Stimulated activated CD4-positive, alpha-beta T cell treated with anti-CD3 and anti-CD28 coated beads, Interleukin-2, amount 100 ng/mL, for 48 hours (primary cell): ENCODE data around the gene TENM4.

Experiments
- DNase-seq, 2 donors: peaks; one replicate each; pipeline ENCODE4 v3.0.0-alpha.2; 2020

Gene TENM4

DNA sequence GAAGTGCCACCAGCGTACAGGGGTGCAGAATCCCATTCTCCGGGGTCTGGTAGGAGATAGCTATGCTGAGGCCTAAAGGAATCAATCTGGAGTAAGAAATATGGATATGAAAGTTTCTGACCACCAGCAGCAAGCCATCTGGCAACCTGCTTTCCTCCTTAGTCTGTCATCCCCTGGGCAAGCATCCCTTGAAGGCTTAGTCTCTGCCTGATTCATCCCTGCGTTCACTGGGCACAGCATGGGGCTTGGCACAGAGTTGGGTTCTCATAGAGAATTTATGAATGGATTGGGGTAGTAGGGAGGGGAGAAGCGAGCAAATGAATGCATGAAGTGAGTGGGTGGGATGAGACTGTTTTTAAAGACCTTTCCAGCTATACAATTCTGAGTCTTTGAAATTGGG, 780.4 kb downstream of the TENM4 start:
- DNase-seq: no peak

DNA sequence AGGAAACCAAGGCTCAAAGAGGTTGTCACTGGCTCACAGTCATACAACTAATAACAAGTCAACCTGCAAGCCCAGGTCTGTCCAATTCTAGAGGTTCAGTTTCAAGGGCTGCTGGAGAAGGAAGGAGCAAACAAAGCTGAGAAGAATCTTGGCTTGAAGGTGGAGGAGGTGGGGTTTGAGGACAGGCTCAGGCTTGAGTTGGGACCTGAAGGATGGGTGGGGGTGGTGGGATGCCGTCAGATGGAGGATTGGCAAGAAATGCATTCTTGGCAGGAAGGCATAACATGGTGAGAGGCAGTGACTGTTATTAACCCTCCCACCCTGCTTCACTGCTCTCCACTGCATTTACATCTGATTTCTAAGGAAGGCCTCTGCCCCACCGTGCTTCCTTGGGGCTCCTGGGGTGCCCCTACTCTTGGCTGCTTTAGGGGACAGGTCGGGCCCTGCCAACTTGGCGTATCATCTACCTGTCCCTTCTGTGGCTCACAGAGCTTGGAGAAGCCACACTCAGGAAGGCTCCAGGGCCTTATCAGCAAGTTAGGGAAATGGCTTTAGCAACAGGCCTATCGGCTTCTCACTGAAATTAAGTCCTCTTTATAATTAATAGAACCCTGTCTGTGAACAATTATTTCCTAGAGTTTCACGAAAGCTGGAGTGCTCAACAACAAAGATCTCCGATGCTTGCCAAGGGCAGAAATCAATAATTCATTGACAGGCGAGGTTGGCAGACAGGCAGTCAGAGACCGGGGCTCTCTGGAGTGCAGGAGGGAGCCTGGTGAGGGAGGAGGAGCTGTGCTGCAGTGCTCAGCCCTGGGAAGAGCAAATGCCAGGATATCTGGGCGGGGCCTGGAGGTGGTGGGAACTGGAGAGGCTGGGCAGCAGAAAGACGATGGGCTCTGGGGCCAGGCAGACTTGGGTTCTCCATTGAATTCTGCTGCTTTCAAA, 781.2 kb downstream of the TENM4 start:
- no peak for DNase-seq

DNA sequence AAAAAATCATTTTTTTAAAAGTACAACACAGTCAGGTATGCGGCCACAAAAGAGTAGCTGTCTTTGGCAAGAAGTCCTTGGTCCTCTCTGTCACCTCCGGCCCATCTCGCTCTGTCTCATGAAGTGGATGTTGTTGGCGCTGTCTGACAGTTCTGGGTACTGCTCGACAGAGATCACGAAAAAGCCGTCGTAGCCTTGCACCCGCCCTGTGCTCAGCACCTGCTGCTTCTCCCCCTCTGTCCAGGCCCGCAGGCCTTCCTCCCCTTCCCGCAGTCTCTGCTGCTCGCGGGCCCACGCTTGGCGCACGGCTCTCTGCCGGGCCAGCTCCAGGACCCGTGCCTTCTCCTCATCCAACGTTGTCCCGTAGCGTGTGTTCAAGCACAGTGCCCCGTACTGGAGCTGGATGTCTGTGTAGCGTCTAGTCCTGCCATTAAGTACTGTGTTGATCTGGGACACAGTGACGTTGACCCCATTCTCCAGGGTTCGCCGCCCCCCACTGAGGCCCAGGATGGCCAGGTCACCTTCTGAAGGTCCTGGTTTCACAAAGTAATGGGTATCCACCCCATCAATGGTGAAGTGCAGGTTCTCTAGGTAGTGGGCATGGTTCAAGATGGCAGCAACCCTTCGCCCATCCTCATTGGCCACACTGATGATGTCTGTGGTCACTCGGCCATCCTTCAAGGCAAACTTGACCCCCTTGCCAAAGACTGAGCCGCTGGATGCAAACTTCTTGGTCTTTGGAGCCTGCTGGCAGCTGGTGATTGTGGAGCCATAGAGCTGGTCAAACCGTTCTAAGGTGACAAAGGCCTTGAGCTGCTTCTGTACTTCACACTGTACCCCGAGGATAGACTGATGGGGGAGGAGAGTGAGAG, 782.6 kb downstream of the TENM4 start:
- DNase-seq: no peak

DNA sequence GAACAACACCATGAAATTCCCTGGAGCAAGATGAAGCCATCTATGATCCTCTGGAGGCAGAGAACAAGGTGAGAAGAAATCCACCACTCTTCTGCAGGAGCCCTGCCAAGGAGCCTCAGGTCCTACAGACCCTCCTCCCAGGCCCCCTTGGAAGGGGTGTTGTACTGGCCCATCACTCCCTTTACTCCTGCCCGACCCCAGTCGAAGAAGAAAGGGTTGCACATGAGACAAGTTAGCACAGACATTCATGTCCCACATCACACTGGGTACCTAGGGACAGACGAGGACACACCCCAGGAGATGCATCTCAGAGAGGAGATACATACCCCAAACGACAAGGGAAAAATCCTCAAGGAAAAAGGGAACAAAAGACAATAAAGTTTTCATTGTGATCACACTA, 783.4 kb downstream of the TENM4 start:
- DNase-seq: no peak

DNA sequence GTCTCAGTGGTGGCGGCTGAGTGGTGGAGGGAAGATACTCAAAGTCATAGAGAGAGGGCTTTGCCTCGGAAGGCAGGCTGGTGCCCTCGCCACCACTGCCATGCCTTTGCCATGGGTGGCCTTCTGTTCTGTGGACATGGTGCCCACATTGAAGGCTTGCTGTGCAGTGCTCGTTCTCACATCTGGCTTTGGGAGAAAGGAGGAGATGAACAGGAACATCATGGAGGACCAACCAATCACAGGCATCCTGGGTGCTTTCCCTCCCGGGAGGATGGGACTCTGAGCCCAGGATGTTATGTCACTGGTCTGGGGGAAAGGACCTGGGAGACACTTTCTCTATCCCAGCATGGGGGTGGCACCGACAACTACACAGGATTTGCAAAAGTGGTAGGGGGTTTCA, 783.8 kb downstream of the TENM4 start:
- no peak for DNase-seq

DNA sequence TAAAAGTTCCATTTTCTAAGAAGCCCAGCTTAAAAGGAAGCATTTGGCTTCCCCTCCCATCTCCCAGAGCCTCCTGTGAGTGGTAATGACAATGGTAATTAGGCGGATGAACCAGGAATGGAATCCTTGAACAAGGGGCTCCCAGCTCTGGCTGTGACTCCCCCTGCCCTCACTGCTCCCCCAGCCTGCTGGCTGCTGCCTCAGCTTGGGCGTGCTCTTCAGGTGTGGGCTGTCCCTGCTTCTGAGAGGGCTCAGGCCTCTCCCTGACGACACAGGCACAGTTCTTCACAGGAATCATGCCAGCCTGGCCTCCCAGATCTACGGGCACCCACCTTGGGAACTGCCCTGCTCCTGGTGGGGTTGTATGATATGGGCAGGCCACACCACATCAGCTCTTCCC, 784.5 kb downstream of the TENM4 start:
- no peak for DNase-seq

DNA sequence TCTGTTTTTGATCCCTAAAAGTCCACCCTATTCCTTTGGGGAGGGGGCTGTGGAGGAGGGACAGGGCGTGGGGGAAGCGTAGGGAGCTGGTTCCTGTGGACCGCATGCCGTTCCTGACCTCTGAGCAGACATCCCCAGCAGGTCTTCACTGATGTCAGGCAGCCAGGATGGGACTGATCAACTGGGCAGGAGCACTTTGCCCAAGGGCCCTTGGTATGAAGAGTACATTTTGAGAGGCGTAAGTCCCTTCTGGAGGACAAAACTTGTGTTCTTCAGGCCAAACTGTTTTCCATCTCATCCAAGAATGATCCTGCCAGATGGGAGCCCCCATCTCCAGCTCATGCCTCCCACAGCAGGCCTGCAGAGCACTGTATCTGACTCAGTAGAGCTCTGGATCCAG, 785.3 kb downstream of the TENM4 start:
- no peak for DNase-seq

DNA sequence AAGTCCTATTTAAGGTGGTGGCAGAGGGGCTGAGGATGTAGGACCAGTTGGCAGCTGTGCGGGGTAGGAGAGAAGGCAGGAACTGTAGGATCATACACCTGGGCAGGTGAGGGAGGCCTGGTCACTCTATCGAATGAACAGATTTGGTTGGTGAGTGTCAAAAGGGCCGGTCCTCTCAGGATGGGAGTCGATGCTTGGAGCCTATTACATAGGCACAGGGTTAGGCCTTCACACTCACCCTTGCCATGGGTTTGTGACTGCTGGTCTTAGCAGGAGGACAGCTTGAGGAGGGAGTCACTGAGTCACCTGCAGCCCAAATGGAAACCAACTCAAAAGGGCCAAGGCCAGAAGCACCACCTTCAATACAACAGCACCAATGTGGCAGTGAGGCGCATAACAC, 786.0 kb downstream of the TENM4 start:
- no peak for DNase-seq

DNA sequence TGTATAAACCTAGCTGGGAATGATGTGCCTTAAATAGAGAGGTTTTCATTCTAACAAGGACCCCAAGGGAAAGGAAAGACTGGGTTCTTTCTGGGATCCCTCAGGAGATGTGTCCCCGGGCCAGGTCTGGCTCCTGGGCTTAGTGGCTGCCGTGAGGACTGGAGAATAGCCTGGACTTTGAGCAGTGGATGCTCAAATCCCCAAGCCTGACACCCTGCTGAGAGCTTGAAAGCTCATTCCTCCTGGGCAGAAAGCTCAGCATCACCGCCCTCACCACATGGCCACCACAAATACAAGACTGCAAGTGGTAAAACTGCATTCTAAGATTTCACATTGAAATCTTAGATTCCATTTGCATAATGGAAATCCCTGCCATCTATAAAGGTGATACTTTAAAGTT, 786.8 kb downstream of the TENM4 start:
- no peak for DNase-seq

DNA sequence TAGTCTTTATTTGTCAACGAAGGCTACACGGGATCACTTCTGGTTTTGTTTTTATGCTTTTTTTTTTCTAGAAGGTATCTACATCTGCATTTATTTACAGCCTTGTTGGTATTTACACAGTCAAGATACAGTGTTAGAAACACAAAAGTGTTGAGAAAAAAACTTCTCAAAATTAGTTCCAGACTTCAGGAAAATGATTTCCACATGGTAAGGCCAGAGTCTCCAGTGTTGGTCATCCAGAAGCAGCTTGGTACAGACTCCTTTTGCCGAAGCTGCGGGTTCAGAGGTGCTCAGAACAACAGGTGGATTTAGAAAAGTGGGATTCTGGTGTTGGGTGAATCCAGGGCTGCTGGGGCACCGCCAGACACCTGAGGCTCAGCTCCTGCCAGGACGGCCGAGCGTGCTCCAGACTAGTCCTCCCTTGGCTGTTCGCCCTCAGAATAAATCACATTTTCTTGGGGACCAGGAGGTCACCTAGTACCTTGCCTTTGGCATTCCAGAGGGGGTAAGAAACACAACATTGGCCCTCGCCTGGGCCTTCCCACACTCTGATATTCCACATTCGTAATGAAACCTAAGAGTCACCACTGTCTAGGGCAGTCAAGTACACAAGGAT, 787.4 kb downstream of the TENM4 start:
- DNase-seq: no peak

DNA sequence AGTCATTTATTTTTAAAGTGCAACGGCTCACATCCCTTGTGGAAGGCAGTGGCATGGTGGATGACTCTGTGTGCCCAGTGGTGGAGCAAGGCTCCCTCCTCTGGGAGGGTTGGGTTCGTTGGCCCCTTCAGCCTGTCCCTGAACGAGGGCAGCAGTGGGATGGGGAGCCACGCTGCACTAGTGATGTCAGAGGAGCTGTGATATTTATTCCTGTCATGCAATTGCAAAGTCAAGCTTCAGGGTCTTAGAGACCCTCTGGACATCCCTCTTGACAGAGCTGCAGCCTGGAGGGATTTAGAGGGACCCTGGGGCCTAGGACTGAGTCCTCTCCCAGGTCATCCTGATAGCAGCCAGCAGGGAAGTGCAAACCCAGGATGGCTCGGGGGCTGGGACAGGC, 788.0 kb downstream of the TENM4 start:
- no peak for DNase-seq

DNA sequence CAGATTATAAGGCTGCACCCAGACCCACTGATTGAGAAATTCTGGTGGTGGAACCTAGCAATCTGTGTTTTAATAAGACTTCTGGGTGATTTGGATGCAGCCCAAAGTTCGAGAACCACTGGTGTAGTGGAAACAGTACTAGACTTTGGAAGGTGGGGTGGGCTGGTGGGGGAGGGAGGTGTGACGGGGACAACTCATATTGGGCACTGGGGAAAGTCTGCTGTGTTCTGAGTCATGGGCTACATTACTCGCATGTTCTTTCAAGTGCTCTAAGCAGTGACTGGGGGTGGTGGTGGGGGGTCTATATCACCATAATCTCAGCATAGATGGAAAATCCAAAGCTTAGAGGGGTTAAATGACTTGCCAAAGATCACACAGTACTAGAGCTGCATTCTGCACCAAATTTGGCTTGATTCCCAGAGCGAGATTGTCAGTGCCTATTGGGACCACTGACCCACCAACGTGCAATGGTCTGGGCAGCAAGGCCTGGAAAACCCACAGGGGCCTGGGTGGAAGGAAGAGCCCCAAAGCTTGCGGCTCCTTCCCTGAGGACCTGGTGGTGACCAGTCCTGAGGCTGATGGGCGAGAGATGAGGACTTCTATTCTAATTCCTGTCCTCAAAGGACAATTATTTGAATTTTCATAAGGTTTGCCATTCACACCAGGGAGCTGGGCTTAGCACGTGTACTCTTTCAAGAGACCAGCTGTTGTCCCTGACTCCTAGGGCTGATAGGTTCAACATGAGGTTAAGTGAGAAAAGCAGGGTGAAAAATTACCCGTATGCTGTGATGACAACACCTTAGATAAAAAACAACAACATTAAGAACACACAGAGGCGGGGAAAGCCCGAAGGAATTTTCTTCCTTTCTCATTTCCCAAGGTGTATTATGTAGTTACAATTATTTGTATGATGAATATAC, 788.6 kb downstream of the TENM4 start:
- peak; percentile 23 to 32 for DNase-seq

DNA sequence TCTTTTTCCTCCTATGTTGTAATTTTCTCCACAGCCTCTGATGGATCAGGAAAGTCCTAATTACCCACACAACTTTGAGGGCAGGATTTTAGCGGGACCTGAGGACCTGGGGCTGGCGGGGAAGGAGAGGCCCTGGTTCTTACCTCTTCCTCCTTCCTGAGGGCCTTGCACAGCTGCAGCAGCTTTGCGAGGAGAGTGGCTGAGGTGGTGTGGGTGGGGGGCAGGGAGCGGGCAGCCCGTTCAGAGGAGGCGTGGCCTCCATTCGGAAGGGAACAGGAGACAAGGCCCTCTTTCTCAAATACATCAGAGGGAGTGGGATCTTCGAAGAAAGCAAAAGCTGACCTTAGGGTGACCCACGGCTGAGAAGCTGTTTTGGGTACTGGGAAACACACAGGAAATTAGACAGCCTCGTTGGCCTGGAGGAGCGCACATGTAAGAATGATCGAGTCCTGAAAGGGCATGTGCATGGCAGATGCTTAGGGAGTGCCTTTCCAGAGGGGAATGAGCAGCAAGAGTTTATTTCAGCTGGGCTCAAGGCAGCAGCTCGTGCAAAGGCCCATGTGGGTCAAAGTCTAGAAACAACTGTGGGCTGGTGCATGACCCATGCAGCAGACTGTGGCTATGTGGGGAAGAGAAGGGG, 789.6 kb downstream of the TENM4 start:
- no peak for DNase-seq

DNA sequence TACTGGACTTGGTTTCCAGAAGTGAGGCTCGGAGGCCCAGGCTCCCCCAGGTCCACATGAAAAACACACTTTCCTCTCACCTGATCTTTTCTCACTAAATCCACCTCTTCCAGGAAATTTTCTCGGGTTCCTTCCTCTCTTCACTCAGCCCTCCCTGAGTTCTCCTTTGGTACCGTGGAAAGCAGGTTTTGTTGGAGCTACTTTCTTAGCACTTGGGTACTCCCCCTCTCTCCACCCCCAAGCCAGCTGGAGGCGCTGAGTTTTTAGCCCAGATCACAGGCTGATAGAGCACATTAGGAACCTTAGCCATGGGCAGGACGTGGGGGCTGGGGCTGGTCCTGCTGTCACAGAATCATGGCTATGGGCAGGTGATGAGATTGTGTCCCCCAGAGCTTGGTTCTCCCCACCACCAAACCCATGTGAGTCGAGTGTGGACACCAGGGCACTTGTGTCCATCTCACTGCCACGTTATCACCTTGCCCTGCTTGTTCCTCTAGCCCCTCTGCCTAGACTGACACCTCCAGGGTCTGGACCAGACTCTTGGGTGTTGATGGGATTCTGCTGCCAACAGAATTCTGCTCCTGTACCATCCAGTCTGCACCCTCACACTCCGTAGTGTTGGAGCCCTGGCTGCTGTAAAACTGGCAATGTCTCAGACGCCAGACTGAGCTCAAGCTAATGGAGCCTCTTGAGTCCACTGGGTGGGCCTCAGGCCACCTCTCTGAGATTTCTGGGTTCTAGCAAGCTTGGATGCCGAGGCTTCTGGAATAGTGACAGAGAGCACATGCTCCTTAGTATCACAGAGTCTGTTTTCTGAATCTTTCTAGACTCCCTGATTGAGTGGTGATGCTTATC, 791.2 kb downstream of the TENM4 start:
- no peak for DNase-seq

DNA sequence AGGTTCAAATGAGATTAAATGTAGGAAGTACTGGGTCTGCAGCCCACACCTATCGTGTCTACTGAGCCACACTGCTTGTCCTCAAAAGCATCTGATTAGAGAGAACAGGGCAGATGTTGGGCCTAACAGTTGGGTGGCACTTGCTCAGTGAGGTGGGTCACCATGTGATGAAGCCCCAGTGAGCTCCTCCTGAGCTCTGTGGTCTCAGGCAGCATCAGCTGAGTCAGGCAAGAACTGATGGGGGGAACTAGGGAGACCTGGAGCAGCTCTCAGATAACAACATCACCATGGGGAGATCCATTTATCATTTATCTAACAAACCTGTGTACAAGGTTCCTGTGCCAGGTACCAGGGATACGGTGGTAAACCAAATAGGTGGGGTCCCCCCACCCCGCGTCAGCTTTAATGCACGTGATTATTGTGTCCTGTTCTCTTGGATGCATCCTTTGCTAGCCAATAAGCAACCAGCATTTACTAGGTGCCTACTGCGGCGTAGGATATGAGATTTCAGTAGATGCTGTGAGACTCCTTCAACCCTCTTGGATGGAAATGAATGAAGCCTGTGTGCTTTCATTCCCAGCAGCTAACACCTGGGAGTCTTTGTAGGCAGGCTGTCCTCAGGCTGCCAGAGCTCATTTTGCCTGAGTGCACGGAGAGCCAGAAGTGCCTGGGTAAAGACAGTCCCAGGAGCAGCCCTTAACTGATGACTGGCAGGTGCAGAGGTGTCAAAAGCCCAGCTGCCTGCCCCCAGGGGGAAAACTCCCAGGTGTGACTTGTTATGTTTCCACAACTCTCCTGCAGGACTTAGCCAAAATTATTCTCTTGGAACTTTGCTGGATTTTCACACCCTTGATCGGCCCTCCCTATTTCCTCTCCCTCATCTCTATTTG, 792.6 kb downstream of the TENM4 start:
- DNase-seq: no peak

DNA sequence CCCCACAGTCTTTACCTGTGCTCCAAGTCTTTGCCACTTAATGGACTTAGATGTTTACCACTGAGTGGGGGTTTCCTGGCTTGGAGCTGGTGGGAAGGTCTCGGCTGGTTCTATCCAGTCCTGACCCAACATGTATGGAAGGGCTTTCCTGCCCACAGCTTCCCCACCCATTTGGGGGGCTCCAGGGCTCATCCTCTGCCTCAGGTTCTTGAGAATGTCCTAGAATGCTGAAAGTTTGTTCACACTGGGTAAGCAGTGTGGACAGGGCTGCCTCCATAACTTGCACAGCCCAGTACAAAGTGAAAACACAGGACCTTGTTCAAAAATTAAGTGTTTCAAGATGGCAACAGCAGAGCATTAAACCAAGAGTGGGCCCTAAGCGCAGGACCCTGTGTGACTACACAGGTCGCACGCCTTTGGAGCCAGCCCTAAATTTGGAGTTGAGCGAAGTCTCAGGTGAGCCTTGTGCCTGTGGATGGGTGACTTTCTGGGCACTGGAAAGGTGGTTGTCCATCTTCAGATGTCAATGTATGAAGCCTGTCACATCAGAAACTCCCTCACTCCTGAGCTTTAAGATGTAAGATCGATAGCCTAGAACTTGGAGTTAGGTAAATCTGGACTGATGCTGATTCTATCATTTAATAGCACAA, 793.4 kb downstream of the TENM4 start:
- no peak for DNase-seq

DNA sequence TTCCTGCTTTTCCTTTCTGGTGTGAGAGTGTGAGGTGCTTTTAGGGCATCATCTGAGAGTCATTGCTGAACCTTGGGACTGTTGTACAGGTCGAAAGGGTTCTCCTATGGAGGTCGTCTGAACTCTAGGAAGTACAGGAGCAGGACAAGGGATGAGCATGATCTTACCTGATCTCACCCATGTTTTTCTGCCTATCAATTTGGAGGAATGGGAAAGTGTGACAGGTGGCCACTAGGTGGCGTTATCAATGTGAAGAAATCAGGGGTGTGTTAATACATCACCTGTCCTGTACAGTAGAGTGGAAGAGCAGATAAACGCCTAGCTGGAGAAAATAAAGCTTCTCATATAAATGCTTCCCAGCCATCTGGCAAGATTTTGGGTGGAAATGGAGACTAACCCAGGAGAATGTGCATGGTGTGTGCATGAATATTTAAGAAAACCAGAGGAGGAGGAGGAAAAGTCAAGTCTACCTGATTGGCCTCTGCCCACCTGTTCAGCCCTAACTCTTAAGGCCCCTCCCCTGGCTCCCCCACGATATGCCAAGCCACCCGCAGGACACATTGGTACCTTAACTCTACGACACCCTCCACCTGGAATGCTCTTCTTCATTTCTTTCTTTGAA, 794.2 kb downstream of the TENM4 start:
- DNase-seq: peak; percentile 49 to 63
